Liver (tissue), 9 donors: ENCODE data around the gene USP46. TPM values are rescaled to one million over a fixed set of nuclear protein-coding genes. Genes with fewer than 3 reads are reported as not detected.

Source experiments
- DNase-seq: peaks from one replicate; pipeline ENCODE4 v3.0.0-alpha.2; 2017; ENCODE audit warnings: low spot score
- H3K27ac ChIP-seq, 2 donors: one replicate each; pipeline ENCODE4 v1.7.0; 2013; ENCODE audit warnings: inconsistent platforms in 2 of 2, low read length in 2 of 2, control low read depth in 1 of 2, low read depth in 1 of 2, mild to moderate bottlenecking in 1 of 2
- H3K27me3 ChIP-seq, 4 donors: one replicate each; pipeline versions ENCODE4 v1.6.1 to v1.7.0; 2013; ENCODE audit warnings: low read length in 3 of 4, inconsistent platforms in 1 of 4, mild to moderate bottlenecking in 1 of 4, moderate library complexity in 1 of 4; ENCODE audit not compliant: control insufficient read depth in 4 of 4, insufficient read depth in 4 of 4
- H3K36me3 ChIP-seq, 4 donors: one replicate each; pipeline versions ENCODE4 v1.6.1 to v1.7.0; 2013; ENCODE audit warnings: low read length in 3 of 4, mild to moderate bottlenecking in 3 of 4, low read depth in 1 of 4, moderate library complexity in 1 of 4; ENCODE audit not compliant: control insufficient read depth in 4 of 4, insufficient read depth in 3 of 4
- H3K4me1 ChIP-seq, 4 donors: one replicate each; pipeline versions ENCODE4 v1.6.1 to v1.7.0; 2013; ENCODE audit warnings: low read length in 3 of 4, mild to moderate bottlenecking in 3 of 4, moderate library complexity in 1 of 4; ENCODE audit not compliant: control insufficient read depth in 4 of 4, insufficient read depth in 4 of 4
- H3K4me3 ChIP-seq, 3 donors: one replicate each; pipeline versions ENCODE4 v1.6.1 to v1.7.0; 2013; ENCODE audit warnings: low read length in 3 of 3, control low read depth in 1 of 3, low read depth in 1 of 3, mild to moderate bottlenecking in 1 of 3
- H3K9ac ChIP-seq, 2 donors: one replicate each; pipeline ENCODE4 v1.7.0; 2013; ENCODE audit warnings: low read length in 2 of 2, mild to moderate bottlenecking in 2 of 2, moderate library complexity in 2 of 2, control low read depth in 1 of 2, low read depth in 1 of 2
- H3K9me3 ChIP-seq, 4 donors: one replicate each; pipeline versions ENCODE4 v1.6.1 to v1.7.0; 2013; ENCODE audit warnings: low read length in 3 of 4; ENCODE audit not compliant: control insufficient read depth in 4 of 4
- ATF3 ChIP-seq: IDR thresholded peaks from 2 replicates; pipeline ENCODE4 v1.6.1; 2016; ENCODE audit warnings: antibody characterized with exemption
- EGR1 ChIP-seq, 2 donors: IDR thresholded peaks; 2 replicates each; pipeline ENCODE4 v1.6.1; 2016 to 2018; ENCODE audit warnings: antibody characterized with exemption in 2 of 2, low read depth in 2 of 2
- FOXA1 ChIP-seq: IDR thresholded peaks from 2 replicates; pipeline ENCODE4 v1.6.1; 2016; ENCODE audit warnings: antibody characterized with exemption
- FOXA2 ChIP-seq: IDR thresholded peaks from 2 replicates; pipeline ENCODE4 v1.6.1; 2016; ENCODE audit warnings: antibody characterized with exemption
- GABPA ChIP-seq, 2 donors: IDR thresholded peaks in 1 of 2; conservative IDR thresholded peaks in 1 of 2; 2 replicates each; pipeline ENCODE4 v1.6.1; 2016; ENCODE audit warnings: antibody characterized with exemption in 2 of 2, mild to moderate bottlenecking in 1 of 2, moderate library complexity in 1 of 2
- HNF4A ChIP-seq, 2 donors: conservative IDR thresholded peaks; 2 replicates each; pipeline ENCODE4 v1.6.1; 2016; ENCODE audit warnings: antibody characterized with exemption in 2 of 2, mild to moderate bottlenecking in 2 of 2
- HNF4G ChIP-seq: IDR thresholded peaks from 2 replicates; pipeline ENCODE4 v1.6.1; 2016; ENCODE audit warnings: antibody characterized with exemption
- JUND ChIP-seq, 2 donors: IDR thresholded peaks; 2 replicates each; pipeline ENCODE4 v1.6.1; 2016; ENCODE audit warnings: antibody characterized with exemption in 2 of 2
- MAX ChIP-seq: IDR thresholded peaks from 2 replicates; pipeline ENCODE4 v1.6.1; 2016; ENCODE audit warnings: antibody characterized with exemption
- RAD21 ChIP-seq, 2 donors: IDR thresholded peaks; 2 replicates each; pipeline ENCODE4 v1.6.1; 2016; ENCODE audit warnings: antibody characterized with exemption in 2 of 2, mild to moderate bottlenecking in 2 of 2
- REST ChIP-seq: IDR thresholded peaks from 2 replicates; pipeline ENCODE4 v1.6.1; 2016; ENCODE audit warnings: antibody characterized with exemption, mild to moderate bottlenecking
- RXRA ChIP-seq, 2 donors: IDR thresholded peaks; 2 replicates each; pipeline ENCODE4 v1.6.1; 2017 to 2018; ENCODE audit warnings: antibody characterized with exemption in 2 of 2, mild to moderate bottlenecking in 1 of 2
- SP1 ChIP-seq: IDR thresholded peaks from 2 replicates; pipeline ENCODE4 v1.6.1; 2018; ENCODE audit warnings: antibody characterized with exemption, mild to moderate bottlenecking
- TAF1 ChIP-seq: conservative IDR thresholded peaks from 2 replicates; pipeline ENCODE4 v1.6.1; 2016; ENCODE audit warnings: antibody characterized with exemption, mild to moderate bottlenecking
- YY1 ChIP-seq: IDR thresholded peaks from 2 replicates; pipeline ENCODE4 v1.6.1; 2016; ENCODE audit warnings: antibody characterized with exemption, mild to moderate bottlenecking
- ZBTB33 ChIP-seq: IDR thresholded peaks from 2 replicates; pipeline ENCODE4 v1.6.1; 2016; ENCODE audit warnings: antibody characterized with exemption
- WGBS: extraction: QIAGEN DNeasy Blood & Tissue Kit; methylation state at CpG from one replicate; pipeline ENCODE4 v1.1.7; 2013; 5-methylcytosine and 5-hydroxymethylcytosine counted together
- polyA plus RNA-seq, 2 donors: library from polyadenylated mRNA; stranded (reverse) in 1 of 2; unstranded in 1 of 2; fragments of 200-250 nt in 1 of 2; fragments of >200 nt in 1 of 2; fragmentation: Nextera tagmentation in 1 of 2; extraction: Ambion mirVana in 1 of 2; gene quantifications; one replicate each; pipeline versions ENCODE4 v1.2.1 to v1.2.3, GENCODE V29; 2013 to 2015
- total RNA-seq, 2 donors: library from RNA; depleted of rRNA; stranded (reverse); fragments of >200 nt; gene quantifications; one replicate each; pipeline ENCODE4 v1.2.3, GENCODE V29; 2014
- donor health status: healthy.
- donor health status: healthy.
- donor health status: healthy.
- donor health status: healthy.
- donor health status: healthy.

The USP46 gene
- total and polyA plus RNA-seq, 4 donors = 2.3 to 5.5 (median 3.9) TPM

DNA sequence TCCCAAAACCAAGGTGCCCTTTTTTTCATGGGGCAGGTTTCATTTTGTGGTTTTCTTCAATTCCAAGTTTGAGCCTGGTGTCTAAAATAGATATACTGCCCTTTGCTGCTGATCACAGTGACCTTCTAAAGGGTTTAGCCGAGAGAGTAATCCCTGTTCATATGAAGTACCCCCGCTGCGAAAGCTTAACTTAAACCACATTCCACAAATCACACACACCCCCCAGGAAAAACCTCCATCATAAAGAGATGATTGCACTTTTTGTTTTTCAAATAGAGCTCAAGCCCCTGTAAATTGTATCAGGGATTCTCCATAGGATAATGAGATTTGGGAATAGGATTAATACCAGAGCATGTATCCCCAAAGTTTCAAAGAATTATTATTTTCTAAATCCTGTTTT lies 90.8 kb downstream of the USP46 start:
- no peak overlapping the region for H3K27ac ChIP-seq
- no peak overlapping the region for H3K9ac ChIP-seq
- WGBS = 93% methylated on average over 3 of the region's 3 CpGs
- H3K9me3 ChIP-seq = no peaks in the 10 kb centered on the region
- no peaks in the 10 kb centered on the region for H3K4me1 ChIP-seq
- H3K27me3 ChIP-seq = no peaks in the 10 kb centered on the region
- DNase-seq = no peak
- no peak overlapping the region for H3K4me3 ChIP-seq
- no peak for TF ChIP-seq HNF4G
- TF ChIP-seq REST = no peak
- TF ChIP-seq RAD21 (IDR thresholded peaks at IDR 0.05) = no peak
- no peak for TF ChIP-seq ZBTB33
- no peak for TF ChIP-seq SP1
- TF ChIP-seq RXRA (IDR thresholded peaks at IDR 0.05) = no peak
- TF ChIP-seq ATF3 = no peak
- TF ChIP-seq FOXA1 = no peak
- TF ChIP-seq YY1 = no peak
- no peak for TF ChIP-seq HNF4A (conservative IDR thresholded peaks at IDR 0.05)
- no peak for TF ChIP-seq EGR1 (IDR thresholded peaks at IDR 0.05; ENCODE audit: low read depth in 2 of 2)
- TF ChIP-seq JUND (IDR thresholded peaks at IDR 0.05) = no peak
- no peak for TF ChIP-seq FOXA2
- no peak for TF ChIP-seq MAX
- no peak for TF ChIP-seq GABPA (IDR thresholded peaks at IDR 0.05 in 1 of 2, conservative IDR thresholded peaks at IDR 0.05 in 1 of 2)
- no peaks in the 10 kb centered on the region for H3K36me3 ChIP-seq

DNA sequence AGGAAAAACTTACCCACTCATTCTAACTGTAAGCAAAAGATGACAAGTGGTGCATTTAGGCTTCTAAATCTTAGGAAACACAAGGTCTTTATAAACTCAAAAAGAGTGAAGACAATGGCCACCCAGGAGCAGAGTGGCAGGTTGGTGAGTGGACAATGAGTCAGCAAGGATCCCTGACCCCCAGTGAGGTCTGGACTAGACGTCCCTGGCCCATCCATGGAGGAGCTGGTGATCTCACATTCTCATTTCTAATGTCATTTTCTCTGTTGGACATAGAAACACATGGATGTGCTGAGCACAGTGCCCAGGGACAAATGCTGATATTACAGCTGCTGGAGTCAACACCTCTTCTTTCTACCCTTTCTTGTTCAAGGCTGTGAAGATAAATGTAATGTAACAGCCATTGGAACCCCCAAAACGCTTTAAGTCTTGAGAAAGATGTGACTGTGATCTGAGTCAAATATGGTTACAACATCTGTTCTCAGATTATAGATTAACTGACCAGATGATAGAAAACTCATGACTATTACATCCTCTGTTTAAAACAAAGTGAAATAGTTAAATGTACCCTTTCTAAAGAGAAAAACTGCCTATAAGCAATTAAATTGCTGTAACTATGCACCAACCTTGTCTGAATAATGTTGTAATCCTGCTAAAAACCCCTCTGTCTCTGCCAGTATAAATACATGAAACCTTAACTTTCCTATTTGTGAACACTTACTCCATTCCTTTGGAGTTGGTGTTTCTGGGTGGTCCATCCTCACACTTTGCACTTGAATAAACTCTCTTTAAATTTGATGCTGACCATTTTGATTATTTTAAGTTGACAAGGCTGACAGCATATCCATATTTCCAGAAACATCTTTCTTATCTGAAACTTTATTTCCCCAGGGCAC lies 92.7 kb downstream of the USP46 start:
- Histone ChIP-seq H3K36me3 (no peaks in the 10 kb centered on the region), H3K4me3 (no peak overlapping the region), H3K27ac (no peak overlapping the region), H3K27me3 (no peaks in the 10 kb centered on the region), H3K9ac (no peak overlapping the region), H3K9me3 (no peaks in the 10 kb centered on the region), H3K4me1 (no peaks in the 10 kb centered on the region)
- no peak for DNase-seq
- WGBS = 61% methylated on average over 2 of the region's 2 CpGs
- TF ChIP-seq ATF3 = no peak
- TF ChIP-seq TAF1 = no peak
- no peak for TF ChIP-seq RAD21 (IDR thresholded peaks at IDR 0.05)
- TF ChIP-seq EGR1 (IDR thresholded peaks at IDR 0.05; ENCODE audit: low read depth in 2 of 2) = no peak
- no peak for TF ChIP-seq REST
- no peak for TF ChIP-seq HNF4A (conservative IDR thresholded peaks at IDR 0.05)
- TF ChIP-seq SP1 = no peak
- no peak for TF ChIP-seq YY1
- TF ChIP-seq ZBTB33 = no peak
- no peak for TF ChIP-seq FOXA2
- no peak for TF ChIP-seq HNF4G
- TF ChIP-seq GABPA (IDR thresholded peaks at IDR 0.05 in 1 of 2, conservative IDR thresholded peaks at IDR 0.05 in 1 of 2) = no peak
